Naive thymus-derived CD4-positive, alpha-beta T cell (primary cell): ENCODE results near the gene LYZL4. TPM values are rescaled to one million over a fixed set of nuclear protein-coding genes. Genes with fewer than 3 reads are reported as not detected.

Experiments
- ATAC-seq: fragments of 150-1000 bp; cut with Tn5 transposase; 2 replicates; pipeline ENCODE4 v1.10.0; 2021; ENCODE audit warnings: mild to moderate bottlenecking, moderate library complexity
- CTCF ChIA-PET: fragments of 350-600 bp; sonication (Branson Sonifier 250); formaldehyde crosslinking; loops from one replicate; lab custom pipeline; 2021; ENCODE audit warnings: antibody characterized with exemption; lab: Charles Lee
- POLR2A ChIA-PET: fragments of 350-600 bp; sonication (Branson Sonifier 250); formaldehyde crosslinking; loops from one replicate; lab custom pipeline; 2021; ENCODE audit warnings: antibody characterized with exemption, inconsistent platforms; lab: Charles Lee
- DNase-seq, 9 donors: peaks; one replicate each; pipeline versions ENCODE4 v3.0.0 to v3.0.0-alpha.2; 2020 to 2022; ENCODE audit warnings: mixed read lengths in 1 of 9
- H3K27ac ChIP-seq: one replicate; pipeline ENCODE4 v1.7.0; 2013; ENCODE audit warnings: mild to moderate bottlenecking, low read depth, low read length, moderate library complexity
- H3K27me3 ChIP-seq, 2 donors: one replicate each; pipeline ENCODE4 v1.7.0; 2013; ENCODE audit warnings: low read length in 2 of 2, mild to moderate bottlenecking in 2 of 2, moderate library complexity in 2 of 2; ENCODE audit not compliant: control insufficient read depth in 2 of 2, insufficient read depth in 2 of 2
- H3K36me3 ChIP-seq, 3 experiments: 1 replicate in 2 of 3; 2 replicates in 1 of 3; pipeline ENCODE4 v1.7.0; 2013; ENCODE audit warnings: low read length in 3 of 3, mild to moderate bottlenecking in 3 of 3, moderate library complexity in 1 of 3; ENCODE audit not compliant: insufficient read depth in 3 of 3, control insufficient read depth in 2 of 3
- H3K4me1 ChIP-seq, 2 donors: one replicate each; pipeline ENCODE4 v1.7.0; 2013; ENCODE audit warnings: low read length in 2 of 2, mild to moderate bottlenecking in 2 of 2, moderate library complexity in 1 of 2; ENCODE audit not compliant: control insufficient read depth in 2 of 2, insufficient read depth in 2 of 2
- H3K4me3 ChIP-seq: 2 replicates; pipeline ENCODE4 v1.7.0; 2013; ENCODE audit warnings: mild to moderate bottlenecking, low read length
- H3K9me3 ChIP-seq, 3 experiments: 1 replicate in 2 of 3; 2 replicates in 1 of 3; pipeline ENCODE4 v1.7.0; 2013; ENCODE audit warnings: low read length in 3 of 3; ENCODE audit not compliant: control insufficient read depth in 2 of 3
- H3K27ac Mint-ChIP-seq, 9 donors: one replicate each; pipeline ENCODE4 v1.8.0; 2020 to 2022; ENCODE audit warnings: mixed read lengths in 9 of 9, mild to moderate bottlenecking in 8 of 9, moderate library complexity in 5 of 9, inconsistent platforms in 2 of 9
- H3K27me3 Mint-ChIP-seq, 5 donors: one replicate each; pipeline ENCODE4 v1.8.0; 2021 to 2022; ENCODE audit warnings: mixed read lengths in 5 of 5, mild to moderate bottlenecking in 1 of 5
- H3K36me3 Mint-ChIP-seq, 5 donors: one replicate each; pipeline ENCODE4 v1.8.0; 2020 to 2022; ENCODE audit warnings: mixed read lengths in 5 of 5, mild to moderate bottlenecking in 3 of 5, inconsistent platforms in 1 of 5
- H3K4me1 Mint-ChIP-seq, 7 donors: one replicate each; pipeline ENCODE4 v1.8.0; 2020 to 2022; ENCODE audit warnings: mixed read lengths in 7 of 7, mild to moderate bottlenecking in 3 of 7, inconsistent platforms in 1 of 7
- H3K4me3 Mint-ChIP-seq, 10 donors: one replicate each; pipeline ENCODE4 v1.8.0; 2020 to 2022; ENCODE audit warnings: mild to moderate bottlenecking in 10 of 10, mixed read lengths in 10 of 10, moderate library complexity in 6 of 10, inconsistent platforms in 2 of 10
- H3K9me3 Mint-ChIP-seq, 11 donors: one replicate each; pipeline ENCODE4 v1.8.0; 2020 to 2022; ENCODE audit warnings: mixed read lengths in 11 of 11, mild to moderate bottlenecking in 4 of 11, inconsistent platforms in 1 of 11, moderate library complexity in 1 of 11
- intact Hi-C, 2 donors: fragments of 100-400 bp; cut with micrococcal nuclease; formaldehyde crosslinking; loops; one replicate each; pipeline ENCODE4 v1.15.1; 2023
- polyA plus RNA-seq, 2 donors: library from polyadenylated mRNA; unstranded; fragments of 300-500 nt; fragmentation: Illumina TruSeq; gene quantifications; one replicate each; pipeline ENCODE4 v1.2.3, GENCODE V29; 2021
- total RNA-seq, 6 experiments: library from RNA in 5 of 6; stranded (reverse) in 5 of 6; gene quantifications; 1 replicate in 5 of 6; 2 replicates in 1 of 6; pipeline ENCODE4 v1.2.3 and lab custom pipeline; 2021 to 2026

The LYZL4 gene
- total and polyA plus RNA-seq, 7 experiments from 2014 or later, result not detected

DNA sequence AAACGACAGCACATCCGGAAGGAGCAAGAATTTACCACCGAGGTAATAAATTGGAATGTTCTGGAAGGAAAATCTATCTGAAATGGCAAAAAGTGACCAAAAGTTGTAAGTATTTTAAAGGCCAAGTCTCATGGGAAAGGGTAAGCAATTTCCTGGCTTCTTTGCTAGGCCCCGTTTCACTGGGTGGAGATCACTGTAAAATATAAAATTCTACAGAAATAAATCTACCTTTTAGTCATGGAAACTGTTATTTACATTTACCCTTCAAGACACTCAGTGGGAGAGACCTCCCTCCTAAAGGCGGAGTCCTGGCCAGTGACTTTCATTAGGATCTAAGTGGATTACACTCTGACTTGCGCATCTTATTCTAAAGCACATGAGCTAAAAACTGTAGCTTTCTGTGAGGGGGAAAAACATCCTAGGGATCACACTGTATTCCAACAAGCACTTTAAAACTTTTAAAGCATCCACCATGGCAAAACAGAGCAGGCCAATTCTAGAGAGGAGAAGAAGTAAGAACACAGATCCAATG lies 28.8 kb downstream of the LYZL4 start:
- no peak for ATAC-seq
- Histone ChIP-seq H3K36me3 (no peaks in the 10 kb centered on the region), H3K9me3 (no peaks in the 10 kb centered on the region), H3K27me3 (no peaks in the 10 kb centered on the region), H3K4me3 (no peak overlapping the region), H3K27ac (no peak overlapping the region), H3K4me1 (no peaks in the 10 kb centered on the region)
- CTCF ChIA-PET, result no interaction called here
- H3K36me3 Mint-ChIP-seq, result no peaks in the 10 kb centered on the region
- H3K27ac Mint-ChIP-seq, result no peak overlapping the region
- peaks cover 0 to 7% (median 0%) of the 10 kb centered on the region in 7 donors for H3K4me1 Mint-ChIP-seq
- H3K27me3 Mint-ChIP-seq, result peaks cover 0 to 10% (median 0%) of the 10 kb centered on the region in 5 donors
- no peak overlapping the region for H3K4me3 Mint-ChIP-seq
- peaks cover 0 to 5% (median 0%) of the 10 kb centered on the region in 11 donors for H3K9me3 Mint-ChIP-seq
- POLR2A ChIA-PET, result no interaction called here
- intact Hi-C loops, result no loop called here
- DNase-seq, result no peak

DNA sequence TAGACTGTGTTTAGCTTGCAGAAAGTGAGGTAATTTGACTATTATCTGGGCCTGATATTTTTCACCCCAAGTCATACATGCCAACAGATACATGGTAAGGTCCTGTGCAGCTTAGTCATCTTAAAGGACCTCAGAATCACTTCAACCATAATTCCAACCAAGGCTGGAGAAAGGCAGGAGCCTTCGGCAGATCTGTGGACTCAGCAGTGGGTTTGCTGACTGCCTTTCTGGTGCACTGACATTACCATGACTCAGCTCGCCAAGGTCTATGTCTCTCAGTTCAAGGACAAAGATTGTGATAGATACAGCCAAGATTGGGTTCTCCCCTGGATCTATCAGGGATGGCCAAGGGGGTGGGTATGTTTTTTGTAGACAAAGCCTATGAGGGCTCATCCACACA lies 32.7 kb downstream of the LYZL4 start:
- H3K4me1 ChIP-seq, result no peaks in the 10 kb centered on the region
- no peaks in the 10 kb centered on the region for H3K9me3 ChIP-seq
- ChIA-PET POLR2A (no interaction called here), CTCF (no interaction called here)
- DNase-seq (no peak), ATAC-seq (no peak)
- no peak overlapping the region for H3K27ac ChIP-seq
- no peaks in the 10 kb centered on the region for H3K27me3 ChIP-seq
- H3K9me3 Mint-ChIP-seq, result no peaks in the 10 kb centered on the region
- intact Hi-C loops, result no loop called here
- no peaks in the 10 kb centered on the region for H3K36me3 Mint-ChIP-seq
- peaks cover 0 to 5% (median 0%) of the 10 kb centered on the region in 7 donors for H3K4me1 Mint-ChIP-seq
- H3K4me3 ChIP-seq, result no peak overlapping the region
- H3K27ac Mint-ChIP-seq, result no peak overlapping the region
- H3K4me3 Mint-ChIP-seq, result no peak overlapping the region
- H3K36me3 ChIP-seq, result no peaks in the 10 kb centered on the region
- H3K27me3 Mint-ChIP-seq, result peaks cover 0 to 12% (median 0%) of the 10 kb centered on the region in 5 donors

DNA sequence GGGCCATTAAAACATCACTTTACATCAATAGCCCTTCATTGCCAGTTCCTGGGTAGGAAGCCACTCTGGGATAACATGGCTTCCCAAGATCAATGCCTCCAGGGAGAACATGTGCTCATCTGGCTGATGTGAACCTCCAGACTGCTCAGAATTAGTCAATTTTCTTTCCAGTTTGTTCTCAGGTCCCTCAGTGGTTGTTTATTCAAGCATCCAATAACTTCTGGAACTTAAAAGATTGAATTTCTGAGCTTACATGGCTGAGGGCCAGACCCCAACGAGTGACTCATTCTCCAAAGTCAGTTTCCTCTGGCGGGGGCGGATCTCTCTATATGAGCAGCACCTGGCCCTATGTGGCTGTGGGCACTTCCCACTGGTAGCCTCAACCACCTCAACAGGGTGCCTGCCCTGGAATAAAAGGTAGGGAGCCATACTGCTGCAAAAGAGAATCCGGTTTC lies 34.0 kb downstream of the LYZL4 start:
- ATAC-seq (no peak), DNase-seq (peak in 1 of 9 donors; percentile 43)
- H3K36me3 Mint-ChIP-seq, result peaks cover 0 to 5% (median 0%) of the 10 kb centered on the region in 5 donors
- no peak overlapping the region for H3K27ac Mint-ChIP-seq
- H3K27me3 Mint-ChIP-seq, result peaks cover 0 to 18% (median 0%) of the 10 kb centered on the region in 5 donors
- H3K9me3 Mint-ChIP-seq, result peaks cover 0 to under 1% (median 0%) of the 10 kb centered on the region in 11 donors
- no peak overlapping the region for H3K4me3 Mint-ChIP-seq
- Histone ChIP-seq H3K36me3 (no peaks in the 10 kb centered on the region), H3K27me3 (no peaks in the 10 kb centered on the region), H3K4me1 (no peaks in the 10 kb centered on the region), H3K27ac (no peak overlapping the region), H3K9me3 (no peaks in the 10 kb centered on the region), H3K4me3 (no peak overlapping the region)
- ChIA-PET CTCF (no interaction called here), POLR2A (no interaction called here)
- intact Hi-C loops, result no loop called here
- H3K4me1 Mint-ChIP-seq, result peaks cover 0 to 6% (median 0%) of the 10 kb centered on the region in 7 donors

DNA sequence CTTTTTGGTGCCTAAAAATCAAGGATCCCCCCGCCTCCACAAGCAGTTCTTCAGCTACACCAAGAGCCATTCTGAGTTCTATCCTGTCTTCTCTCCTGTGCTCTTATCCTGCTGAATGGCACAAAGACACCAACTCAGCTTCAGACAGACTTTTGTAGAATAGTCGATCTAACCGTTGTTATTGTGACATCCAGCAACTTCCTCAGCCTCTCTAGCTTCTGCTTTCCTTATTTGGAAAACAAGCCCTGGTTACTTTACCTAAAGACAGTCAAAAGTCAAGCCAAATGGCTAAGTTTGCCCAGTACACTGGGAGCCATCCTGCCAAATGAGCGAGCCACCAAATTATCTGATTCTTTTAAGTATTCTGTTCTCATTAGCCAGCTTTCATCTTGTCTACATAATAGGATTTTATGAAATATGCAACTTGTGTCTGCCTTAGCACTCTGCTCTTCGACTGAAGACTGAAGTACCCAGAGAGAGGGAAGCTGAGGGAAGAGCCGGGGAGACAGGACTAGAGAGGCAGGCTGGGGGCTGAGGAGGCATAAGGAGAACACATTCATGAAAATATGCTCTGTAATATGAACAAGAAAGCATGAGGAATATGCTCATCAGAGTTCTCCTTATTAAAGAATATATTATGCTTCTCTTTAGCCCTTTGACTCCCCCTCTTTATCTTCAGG lies 35.1 kb downstream of the LYZL4 start:
- Mint-ChIP-seq H3K36me3 (peaks cover 0 to 5% (median 0%) of the 10 kb centered on the region in 5 donors), H3K4me3 (no peak overlapping the region), H3K9me3 (peaks cover 0 to 9% (median 6%) of the 10 kb centered on the region in 11 donors), H3K27me3 (peaks cover 0 to 24% (median 0%) of the 10 kb centered on the region in 5 donors), H3K27ac (no peak overlapping the region), H3K4me1 (peaks cover 0 to 7% (median 5%) of the 10 kb centered on the region in 7 donors)
- ATAC-seq (peak; percentile 36), DNase-seq (no peak)
- Histone ChIP-seq H3K4me3 (no peak overlapping the region), H3K4me1 (no peaks in the 10 kb centered on the region), H3K36me3 (no peaks in the 10 kb centered on the region), H3K27ac (no peak overlapping the region), H3K27me3 (no peaks in the 10 kb centered on the region), H3K9me3 (no peaks in the 10 kb centered on the region)
- CTCF ChIA-PET, result no interaction called here
- POLR2A ChIA-PET, result no interaction called here
- intact Hi-C loops, result no loop called here

DNA sequence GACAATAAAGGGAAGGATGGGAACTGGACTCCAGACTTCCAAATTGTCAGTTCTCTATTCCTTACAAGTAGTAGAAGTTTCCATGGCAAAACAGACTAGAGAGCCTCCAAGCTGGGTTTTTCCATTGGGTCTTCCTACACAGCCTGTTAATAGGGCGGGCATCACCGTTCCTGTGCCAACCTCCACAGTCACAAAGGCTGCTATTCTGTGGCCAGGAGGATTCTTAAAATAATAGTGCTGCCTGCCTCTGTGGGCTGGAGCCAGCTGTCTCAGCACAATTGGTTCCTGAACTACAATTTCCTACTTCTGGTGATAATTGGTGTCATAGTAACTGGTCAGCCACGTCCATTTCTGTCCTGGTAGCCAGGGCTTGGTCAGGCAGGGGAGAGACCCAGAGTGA lies 38.6 kb downstream of the LYZL4 start:
- Histone ChIP-seq H3K36me3 (no peaks in the 10 kb centered on the region), H3K27me3 (no peaks in the 10 kb centered on the region), H3K9me3 (no peaks in the 10 kb centered on the region), H3K4me1 (no peaks in the 10 kb centered on the region), H3K4me3 (no peak overlapping the region), H3K27ac (no peak overlapping the region)
- peak overlapping the region in 1 of 9 donors; percentile 3 for H3K27ac Mint-ChIP-seq
- H3K27me3 Mint-ChIP-seq, result peaks cover 0 to 24% (median 0%) of the 10 kb centered on the region in 5 donors
- intact Hi-C loops, result no loop called here
- peaks cover 0 to 9% (median 6%) of the 10 kb centered on the region in 11 donors for H3K9me3 Mint-ChIP-seq
- ChIA-PET CTCF (no interaction called here), POLR2A (no interaction called here)
- H3K36me3 Mint-ChIP-seq, result peaks cover 0 to 5% (median 0%) of the 10 kb centered on the region in 5 donors
- ATAC-seq (no peak), DNase-seq (no peak)
- H3K4me1 Mint-ChIP-seq, result peaks cover 0 to 18% (median 5%) of the 10 kb centered on the region in 7 donors
- no peak overlapping the region for H3K4me3 Mint-ChIP-seq

DNA sequence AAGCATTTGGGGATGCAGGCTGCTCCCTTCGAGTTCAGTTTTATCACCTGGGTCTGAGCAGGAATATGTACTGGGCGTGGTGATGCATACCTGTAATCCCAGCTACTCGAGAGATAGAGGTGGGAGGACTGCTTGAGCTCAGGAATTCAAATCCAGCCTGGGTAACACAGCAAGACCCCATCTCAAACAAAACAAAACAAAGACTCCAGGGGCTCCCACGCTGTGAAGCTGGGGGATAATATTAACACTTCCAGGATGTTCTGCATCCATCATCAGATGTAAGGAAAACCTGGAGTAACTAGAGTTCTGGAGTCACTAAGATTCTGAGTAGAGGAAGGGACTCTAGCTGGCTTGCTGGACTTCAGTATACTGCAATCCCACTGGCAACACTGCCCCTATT lies 40.6 kb downstream of the LYZL4 start:
- no peaks in the 10 kb centered on the region for H3K36me3 ChIP-seq
- ATAC-seq (no peak), DNase-seq (no peak)
- ChIA-PET CTCF (interaction anchor here (0.5 kb wide), 2 partner anchors 33 to 61 kb away, joined by 3 to 4 read pairs; no protein-coding TSS in a partner anchor), POLR2A (no interaction called here)
- no peak overlapping the region for H3K4me3 ChIP-seq
- H3K27ac ChIP-seq, result no peak overlapping the region
- intact Hi-C loops, result no loop called here
- H3K27me3 Mint-ChIP-seq, result peaks cover 0 to 21% (median 0%) of the 10 kb centered on the region in 5 donors
- peaks cover 0 to 7% (median 0%) of the 10 kb centered on the region in 5 donors for H3K36me3 Mint-ChIP-seq
- H3K27ac Mint-ChIP-seq, result peak overlapping the region in 1 of 9 donors; percentile 85
- H3K9me3 ChIP-seq, result no peaks in the 10 kb centered on the region
- no peak overlapping the region for H3K4me3 Mint-ChIP-seq
- H3K9me3 Mint-ChIP-seq, result peaks cover 0 to 13% (median 8%) of the 10 kb centered on the region in 11 donors
- no peaks in the 10 kb centered on the region for H3K4me1 ChIP-seq
- H3K4me1 Mint-ChIP-seq, result peaks cover 0 to 18% (median 0%) of the 10 kb centered on the region in 7 donors
- no peaks in the 10 kb centered on the region for H3K27me3 ChIP-seq
